Mesenteric fat pad (tissue), 1 donor: ENCODE results near the gene ABHD14A. TPM values are rescaled to one million over a fixed set of nuclear protein-coding genes. Genes with fewer than 3 reads are reported as not detected.
A peak's percentile ranks its signal among the peaks of the same experiment; 100 is the strongest.

Source experiments
- DNase-seq: peaks from one replicate; pipeline ENCODE4 v3.0.0-alpha.2; 2020; ENCODE audit warnings: low spot score
- long read RNA-seq: library from polyadenylated mRNA; unstranded; transcript quantifications from one replicate; pipeline ENCODE4 v2.0.0, GENCODE V29; 2020
- total RNA-seq: library from RNA; stranded (reverse); fragmentation: NEBNext Ultra II Directional; extraction: Animal tissue kit (Norgen Biotek cat#: 25700); gene quantifications from one replicate; pipeline ENCODE4 v1.2.1, GENCODE V29; 2021
- donor health status: DM: yes; HTN: yes; CAD: no.

Gene ABHD14A
- 17.7 TPM for total RNA-seq
- long read RNA-seq, transcript ABHD14A-201 (5 exons, 1,062 nt), result major isoform, 23 of 34 reads
- long read RNA-seq, partial matches to known transcripts, result 3 of 34 reads
- long read RNA-seq, other reads (novel, unspliced or antisense), result 8 of 34 reads

GRCh38 chr3:51974963-51975851 is at the start of gene ABHD14A:
Gene ABHD14A (plus strand): TSS chr3:51975064. CDS start chr3:51975136, 72 bp downstream.
- DNase-seq, result no peak

GRCh38 chr3:51927061-51927977 is 47.5 kb upstream of the ABHD14A start:
- DNase-seq, result peak; percentile 49

DNA sequence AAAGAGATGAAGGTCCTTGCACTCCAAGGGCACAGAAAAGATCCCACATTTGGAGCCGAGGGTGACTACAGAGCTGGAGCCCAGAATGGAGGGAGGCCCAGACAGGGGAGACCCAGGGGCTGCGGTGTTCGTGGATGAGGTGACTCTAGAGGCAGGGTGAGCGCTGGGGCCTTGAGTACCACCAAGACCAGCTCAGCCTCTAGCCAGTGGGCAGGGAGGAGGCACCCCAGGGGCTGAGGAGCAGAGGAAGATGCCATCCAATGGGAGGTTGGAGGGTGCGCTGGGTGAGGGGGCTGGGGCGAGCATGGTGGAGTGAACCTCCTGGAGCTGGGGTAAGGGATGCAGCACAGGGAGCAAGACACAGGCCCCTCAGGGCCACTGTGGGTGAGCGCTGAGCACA is 46.4 kb upstream of the ABHD14A start:
- peak; percentile 76 for DNase-seq

- DNase-seq, result peak; percentile 24
Observed at GRCh38 chr3:51928981-51929380, 45.9 kb upstream of the ABHD14A start.

- DNase-seq, result peak; percentile 41
Observed at GRCh38 chr3:51929420-51930003, 45.4 kb upstream of the ABHD14A start.

GRCh38 chr3:51930439-51930838 is 44.4 kb upstream of the ABHD14A start:
- DNase-seq, result peak; percentile 55

- peak; percentile 16 for DNase-seq
Observed at GRCh38 chr3:51931756-51932155, 43.1 kb upstream of the ABHD14A start.

DNA sequence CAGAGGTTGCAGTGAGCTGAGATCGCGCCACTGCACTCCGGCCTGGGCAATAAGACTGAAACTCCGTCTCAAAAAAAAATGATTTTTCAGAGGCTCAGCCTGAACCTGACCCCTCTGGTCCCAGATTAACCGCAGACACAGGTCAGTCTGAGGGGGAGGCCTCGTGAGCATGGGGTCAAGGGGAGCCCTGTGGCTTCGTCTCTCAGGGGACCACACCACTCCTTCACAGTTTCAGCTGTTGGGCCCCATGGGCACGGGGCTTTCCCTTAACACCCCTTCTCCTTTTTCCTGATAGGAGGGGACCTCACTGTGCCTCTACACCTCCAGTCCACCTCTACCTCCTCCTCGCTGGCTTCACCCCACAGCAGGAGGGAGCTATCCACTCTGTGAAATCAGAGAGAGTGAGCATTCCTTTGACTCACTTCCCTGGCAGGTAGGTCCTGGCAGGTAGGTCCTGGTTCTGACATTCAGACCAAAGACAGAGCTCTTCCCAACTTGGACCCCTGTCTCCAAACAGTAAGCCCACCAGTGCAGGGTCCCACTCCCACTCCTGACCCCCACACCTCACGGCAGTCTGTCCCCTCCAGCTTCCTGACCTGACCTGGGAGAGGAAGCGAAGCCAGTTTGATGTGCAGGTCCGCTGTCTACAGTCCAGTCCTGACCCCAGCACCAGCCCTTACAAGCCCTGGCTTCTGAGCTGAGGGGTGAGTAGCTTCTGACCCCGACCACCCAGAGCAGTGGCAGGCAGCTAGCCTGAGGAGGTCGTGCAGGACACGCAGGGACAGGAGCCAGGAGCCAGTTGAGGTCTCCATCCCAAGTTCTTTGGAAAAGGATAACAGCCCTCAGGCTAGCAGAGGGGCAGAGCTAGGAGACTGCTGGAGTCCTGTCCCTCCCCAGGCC is 42.1 kb upstream of the ABHD14A start:
- DNase-seq, result peak; percentile 79

DNA sequence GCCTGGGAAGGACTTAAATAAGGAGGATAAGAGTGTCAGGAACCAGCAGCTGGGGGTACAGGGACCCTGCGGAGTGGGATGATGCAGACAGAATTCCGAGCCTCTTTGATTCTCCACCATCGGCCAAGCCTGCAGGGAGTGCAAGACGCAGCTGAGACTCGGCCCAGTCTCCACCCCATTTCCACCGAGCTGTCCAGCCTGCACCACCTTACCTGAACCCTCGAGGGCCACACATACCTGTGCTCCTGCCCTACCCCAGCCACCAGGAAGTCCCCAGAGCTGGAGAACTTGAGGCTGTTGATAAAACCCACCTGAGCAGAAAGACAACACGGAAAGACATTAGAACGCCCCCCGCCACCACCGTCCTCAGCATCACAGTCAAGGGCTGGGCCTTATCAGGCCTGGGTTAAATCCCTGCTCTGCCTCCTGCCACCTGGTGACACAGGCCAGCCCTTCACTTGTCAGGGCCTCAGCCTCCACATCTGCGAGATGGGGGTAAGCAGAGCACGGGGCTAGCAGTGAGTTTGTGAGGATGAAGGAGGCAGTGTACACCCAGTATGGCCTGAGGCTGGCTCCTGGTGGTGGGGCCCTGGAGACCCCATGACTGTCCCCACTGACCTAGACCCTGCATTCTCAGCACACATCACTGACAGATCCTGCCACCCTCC is 41.3 kb upstream of the ABHD14A start:
- peak; percentile 73 for DNase-seq

- DNase-seq, result peak; percentile 59
Observed at GRCh38 chr3:51934139-51934850, 40.6 kb upstream of the ABHD14A start.

- DNase-seq, result peak; percentile 75
Observed at GRCh38 chr3:51934991-51935885, 39.6 kb upstream of the ABHD14A start.

DNA sequence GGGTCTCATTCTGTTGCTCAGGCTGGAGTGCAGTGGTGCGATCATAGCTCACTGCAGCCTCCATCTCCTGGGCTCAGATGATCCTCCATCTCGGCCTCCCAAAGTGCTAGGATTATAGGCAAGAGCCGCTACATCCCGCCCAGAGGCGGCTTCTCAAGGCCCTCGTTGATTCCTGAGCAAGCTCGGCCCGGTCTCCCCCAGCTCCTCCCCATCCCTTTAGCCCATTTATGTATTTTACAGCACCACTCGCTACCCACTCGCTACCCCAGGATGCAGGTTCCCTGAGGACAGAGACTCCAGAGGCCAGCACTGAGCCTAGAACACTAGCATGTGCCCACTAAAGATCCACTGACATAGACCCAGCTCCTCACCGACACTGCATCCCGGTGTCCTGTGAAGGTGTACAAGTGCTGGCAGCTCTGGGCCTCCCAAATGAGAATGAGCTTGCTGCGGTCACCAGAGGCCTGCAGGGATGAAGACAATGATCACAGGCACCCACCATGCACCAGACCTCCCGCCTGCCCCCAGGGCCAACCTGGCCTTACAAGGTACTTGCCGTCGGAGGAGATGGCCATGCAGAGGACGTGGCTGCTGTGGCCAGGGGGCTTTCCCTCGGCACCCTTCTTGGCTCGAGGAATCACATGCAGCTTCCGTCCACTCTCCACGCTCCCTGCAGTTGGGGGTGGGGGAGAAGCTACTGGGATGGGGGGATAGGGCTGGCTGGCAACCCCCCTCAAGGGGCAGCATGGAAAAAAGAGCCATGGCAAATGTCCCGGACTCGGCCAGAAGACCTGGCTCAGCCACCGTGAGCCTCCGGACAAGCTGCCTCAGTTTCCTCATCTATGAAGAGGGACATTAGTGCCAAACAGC is 38.7 kb upstream of the ABHD14A start:
- DNase-seq, result peak; percentile 82

GRCh38 chr3:51937014-51937413 is 37.9 kb upstream of the ABHD14A start:
- peak; percentile 80 for DNase-seq

GRCh38 chr3:51937611-51938450 is 37.0 kb upstream of the ABHD14A start:
- peak; percentile 85 for DNase-seq

DNA sequence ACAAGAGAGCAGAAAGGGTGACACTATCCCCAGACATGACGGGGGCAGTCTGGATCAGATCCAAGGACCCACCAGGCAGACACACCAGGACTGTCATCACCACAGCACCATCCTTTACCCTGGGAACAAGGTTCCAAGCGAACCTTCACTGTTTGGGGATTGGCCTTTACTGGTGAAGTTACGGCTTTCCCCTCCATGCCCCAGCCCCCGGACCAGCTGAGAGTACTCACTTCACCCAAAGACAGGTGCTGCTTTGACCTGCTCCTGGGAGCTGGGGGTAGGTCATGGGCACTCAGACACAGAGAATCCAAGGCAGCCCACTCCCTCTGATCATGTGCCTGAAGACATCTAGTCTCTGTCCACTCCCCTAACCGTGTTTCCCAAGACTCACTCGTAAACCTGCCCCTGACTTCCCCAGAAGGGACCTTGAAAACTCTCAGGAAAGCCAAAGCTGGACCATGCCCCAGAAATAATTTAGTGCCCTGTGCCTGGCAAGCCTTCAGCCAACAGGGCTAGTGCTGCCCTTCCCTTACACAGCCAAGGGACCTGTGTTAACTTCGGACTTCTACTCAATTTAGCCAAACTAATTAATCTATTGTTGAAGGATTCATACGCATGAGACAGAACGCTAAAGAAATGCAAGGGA is 36.0 kb upstream of the ABHD14A start:
- DNase-seq, result peak; percentile 55
